GM10248 (cell line): Measurements from ENCODE around the gene MYH9.

Source experiments
- CTCF ChIA-PET: fragments of 300-600 bp; sonication (Branson Sonifier 250); formaldehyde crosslinking; extraction: SDS; loops from one replicate; lab custom pipeline; 2021; ENCODE audit warnings: antibody characterized with exemption; lab: Yijun Ruan, JAX
- POLR2A ChIA-PET: fragments of 350-650 bp; sonication (Branson Sonifier 250); formaldehyde crosslinking; extraction: SDS; loops from one replicate; lab custom pipeline; 2020; ENCODE audit warnings: antibody characterized with exemption; lab: Yijun Ruan, JAX
- DNase-seq: peaks from one replicate; pipeline ENCODE4 v3.0.0; 2012; ENCODE audit errors: extremely low spot score
- TF ChIP-seq, protein P1 (sequence below): IDR thresholded peaks from 2 replicates; pipeline ENCODE4 v1.5.1; 2012; ENCODE audit warnings: mild to moderate bottlenecking, low read depth; ENCODE audit errors: extremely low read depth, missing control alignments, control extremely low read depth

The MYH9 gene

DNA sequence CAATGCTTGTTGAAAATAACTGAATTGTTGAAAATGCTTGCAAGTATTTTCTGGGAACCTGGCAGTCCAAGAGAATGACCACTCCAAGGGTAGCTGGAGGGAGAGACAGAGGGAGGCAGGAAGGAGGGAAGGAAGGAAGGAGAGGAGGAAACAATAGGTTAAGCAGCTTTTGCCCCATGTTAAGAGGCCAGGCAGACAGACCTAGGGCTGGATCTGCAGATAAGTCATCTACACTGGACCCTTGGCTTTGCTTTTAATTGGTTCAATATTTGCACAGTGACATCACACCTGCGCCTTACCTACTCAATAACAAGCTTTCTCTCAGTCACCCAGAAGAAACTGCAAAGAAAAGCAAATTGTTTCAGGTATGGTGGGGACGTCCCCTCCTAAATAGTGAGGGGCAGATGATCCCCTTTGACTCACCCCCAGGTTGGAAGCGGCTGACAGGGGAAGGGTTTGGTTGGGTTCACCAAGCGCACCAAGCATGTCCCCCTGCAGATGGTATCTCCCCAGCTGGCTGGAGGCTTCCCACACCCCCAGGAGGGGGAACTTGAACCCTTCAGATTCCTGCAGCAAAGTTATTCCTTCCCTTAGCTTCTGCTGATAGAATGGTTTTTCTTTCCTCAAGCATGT, 24.3 kb downstream of the MYH9 start:
- ChIA-PET CTCF (interaction anchor here (2.0 to 3.0 kb wide), 2 partner anchors 14 to 107 kb away, joined by 7 to 11 read pairs; no protein-coding TSS in a partner anchor), POLR2A (interaction anchor here (0.6 to 1.9 kb wide), 2 partner anchors 25 to 726 kb away, joined by 3 to 7 read pairs; partner anchors contain the start of gene MYH9)
- DNase-seq, result no peak
- TF ChIP-seq, protein P1, sequence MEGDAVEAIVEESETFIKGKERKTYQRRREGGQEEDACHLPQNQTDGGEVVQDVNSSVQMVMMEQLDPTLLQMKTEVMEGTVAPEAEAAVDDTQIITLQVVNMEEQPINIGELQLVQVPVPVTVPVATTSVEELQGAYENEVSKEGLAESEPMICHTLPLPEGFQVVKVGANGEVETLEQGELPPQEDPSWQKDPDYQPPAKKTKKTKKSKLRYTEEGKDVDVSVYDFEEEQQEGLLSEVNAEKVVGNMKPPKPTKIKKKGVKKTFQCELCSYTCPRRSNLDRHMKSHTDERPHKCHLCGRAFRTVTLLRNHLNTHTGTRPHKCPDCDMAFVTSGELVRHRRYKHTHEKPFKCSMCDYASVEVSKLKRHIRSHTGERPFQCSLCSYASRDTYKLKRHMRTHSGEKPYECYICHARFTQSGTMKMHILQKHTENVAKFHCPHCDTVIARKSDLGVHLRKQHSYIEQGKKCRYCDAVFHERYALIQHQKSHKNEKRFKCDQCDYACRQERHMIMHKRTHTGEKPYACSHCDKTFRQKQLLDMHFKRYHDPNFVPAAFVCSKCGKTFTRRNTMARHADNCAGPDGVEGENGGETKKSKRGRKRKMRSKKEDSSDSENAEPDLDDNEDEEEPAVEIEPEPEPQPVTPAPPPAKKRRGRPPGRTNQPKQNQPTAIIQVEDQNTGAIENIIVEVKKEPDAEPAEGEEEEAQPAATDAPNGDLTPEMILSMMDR, result no peak

DNA sequence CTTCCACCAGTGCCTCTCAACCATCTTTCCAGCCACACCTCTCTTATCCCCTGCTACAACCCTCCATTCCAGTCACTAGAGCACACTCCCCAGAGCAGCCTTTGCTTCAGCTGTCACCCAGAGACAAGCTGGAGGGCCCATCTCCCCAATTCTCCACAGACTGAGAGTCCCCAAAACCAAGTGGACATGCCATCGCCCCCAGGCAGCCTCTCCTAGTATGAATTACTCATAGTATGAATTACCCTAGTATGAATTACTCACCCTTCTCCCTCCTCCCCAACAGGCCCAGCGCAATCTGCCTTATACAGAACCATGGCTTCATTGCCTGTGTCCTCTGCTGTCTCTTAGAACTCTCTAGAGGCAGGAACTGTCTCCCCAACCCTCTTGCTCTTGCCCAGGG, 24.8 kb downstream of the MYH9 start:
- TF ChIP-seq, protein P1, result no peak
- ChIA-PET CTCF (interaction anchor here (3.0 kb wide), 1 partner anchor 108 kb away, joined by 11 read pairs; no protein-coding TSS in a partner anchor), POLR2A (no interaction called here)
- no peak for DNase-seq

DNA sequence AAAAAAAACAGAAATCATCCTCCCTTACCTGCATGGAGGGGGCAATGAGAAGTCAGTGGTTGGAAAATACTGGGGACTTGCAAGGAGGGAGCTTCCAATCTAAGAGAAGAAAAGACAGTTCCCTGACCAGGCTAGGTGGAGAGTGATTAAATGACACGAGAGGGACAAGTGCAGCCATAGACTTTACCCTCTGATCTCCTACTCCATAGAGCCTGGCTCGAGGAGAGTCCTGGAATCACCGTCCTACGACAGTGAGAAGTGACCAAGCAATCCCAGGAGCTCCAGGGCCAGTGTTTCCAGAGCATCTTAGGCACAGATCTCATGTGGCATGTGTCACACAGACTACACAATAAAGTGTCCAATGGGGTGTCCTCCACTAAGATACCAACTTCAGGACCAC, 25.7 kb downstream of the MYH9 start:
- ChIA-PET POLR2A (no interaction called here), CTCF (interaction anchor here (1.2 to 1.5 kb wide), 3 partner anchors 9 to 108 kb away, joined by 4 read pairs; no protein-coding TSS in a partner anchor)
- TF ChIP-seq, protein P1, result no peak
- DNase-seq, result no peak

DNA sequence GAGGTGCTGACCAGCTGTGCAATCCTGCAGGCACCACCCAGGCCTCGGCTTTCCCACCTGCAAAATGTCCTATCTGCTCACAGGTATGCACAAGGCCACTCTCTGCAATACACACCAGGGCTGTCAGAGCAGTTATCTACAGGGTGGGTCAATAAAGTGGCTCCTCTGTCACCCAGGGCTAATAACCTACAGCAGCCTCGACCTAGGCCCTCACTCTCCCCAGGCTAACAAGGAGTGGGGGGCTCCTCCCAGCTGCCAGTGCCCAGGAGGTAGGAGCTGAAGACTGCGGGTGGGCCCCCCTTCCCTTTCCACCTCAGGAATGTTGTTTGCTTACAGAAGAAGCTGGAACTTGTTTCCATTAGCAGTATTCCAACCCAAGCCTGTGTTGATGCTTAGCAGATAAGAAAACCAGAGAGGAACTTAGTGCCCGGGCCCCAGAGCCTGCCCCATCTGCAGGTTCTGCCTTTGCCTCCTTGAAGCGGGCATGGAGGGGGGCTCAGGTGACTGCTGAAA, 26.8 kb downstream of the MYH9 start:
- ChIA-PET CTCF (interaction anchor here (1.2 to 1.5 kb wide), 2 partner anchors 11 to 16 kb away, joined by 4 read pairs; no protein-coding TSS in a partner anchor), POLR2A (no interaction called here)
- DNase-seq, result no peak
- TF ChIP-seq, protein P1, result no peak

DNA sequence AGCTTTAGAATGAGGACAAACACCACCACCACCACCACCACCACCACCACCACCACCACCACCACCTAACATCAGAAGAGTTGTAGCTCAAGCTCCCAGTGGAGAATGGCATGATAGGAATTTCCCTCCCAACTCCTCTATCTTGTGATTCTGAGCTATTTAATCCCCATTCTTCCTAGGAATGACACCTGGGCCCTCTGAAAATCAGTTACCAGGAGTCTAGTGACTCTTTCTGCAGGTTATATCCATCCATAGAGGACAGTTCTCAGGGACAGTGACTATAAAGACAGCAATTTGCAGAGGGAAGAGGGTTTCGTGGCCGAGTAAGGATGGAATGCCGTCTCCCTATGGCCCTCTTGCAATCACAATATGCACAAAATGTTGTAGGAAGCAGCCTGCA, 27.8 kb downstream of the MYH9 start:
- ChIA-PET POLR2A (no interaction called here), CTCF (interaction anchor here (1.5 kb wide), 1 partner anchor 110 kb away, joined by 5 read pairs; no protein-coding TSS in a partner anchor)
- no peak for DNase-seq
- TF ChIP-seq, protein P1, result no peak

DNA sequence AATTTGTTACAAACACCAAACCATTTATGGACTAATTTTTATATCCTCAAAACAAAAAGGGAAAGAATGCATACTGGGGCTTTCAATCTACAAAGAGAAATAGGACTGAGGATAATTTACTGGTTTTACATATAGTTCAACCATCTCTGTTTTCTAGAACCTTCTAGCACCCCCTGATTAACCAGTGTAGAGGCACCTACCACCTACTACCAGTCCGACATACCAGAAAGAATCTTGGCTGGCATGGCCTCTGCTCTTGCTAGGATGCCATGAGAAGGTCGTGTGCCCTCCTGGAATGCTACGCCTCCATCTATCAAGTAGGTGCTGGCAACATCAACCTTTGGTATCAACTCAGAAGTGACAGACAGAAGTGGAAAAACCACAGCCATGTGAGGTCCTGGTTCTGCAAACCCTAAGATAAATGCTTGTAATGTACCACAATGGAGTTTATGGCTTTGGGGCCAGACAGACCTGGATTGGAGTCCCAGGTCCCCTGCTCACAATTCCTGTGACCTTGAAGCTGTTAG, 28.2 kb downstream of the MYH9 start:
- POLR2A ChIA-PET, result interaction anchor here (0.6 to 0.7 kb wide), 3 partner anchors 20 to 95 kb away, joined by 3 to 4 read pairs (median 3); no protein-coding TSS in a partner anchor

More for the DNA sequence above, 28.2 kb downstream of the MYH9 start:
- CTCF ChIA-PET, result interaction anchor here (1.0 to 1.6 kb wide), 4 partner anchors 11 to 111 kb away, joined by 3 to 5 read pairs (median 4); partner anchors contain the start of gene MYH9
- TF ChIP-seq, protein P1, result no peak
- DNase-seq, result no peak
